ENCODE results near the gene LMO4. TPM values are rescaled to one million over a fixed set of nuclear protein-coding genes. Genes with fewer than 3 reads are reported as not detected.

The LMO4 gene
- total RNA-seq, 3 donors from 2014 or later: 19.0 to 51.2 (median 31.6) TPM

GRCh38 chr1:87392248-87393192 is 63.8 kb downstream of the LMO4 start:
- ATAC-seq: peak; percentile 51
- no peaks in the 10 kb centered on the region for H3K4me1 ChIP-seq (ENCODE audit: low read depth)
- H3K9me3 ChIP-seq: no peaks in the 10 kb centered on the region
- intact Hi-C loops (cut with DNase I, micrococcal nuclease): no loop called here
- TF ChIP-seq CTCF (IDR thresholded peaks at IDR 0.05): no peak
- no peak overlapping the region for H3K4me3 ChIP-seq
- DNase-seq: peak in 1 of 3 donors; percentile 12
- H3K36me3 ChIP-seq (ENCODE audit: low read depth): no peaks in the 10 kb centered on the region

GRCh38 chr1:87393445-87394085 is 64.9 kb downstream of the LMO4 start:
- TF ChIP-seq CTCF (IDR thresholded peaks at IDR 0.05): no peak
- intact Hi-C loops (cut with DNase I, micrococcal nuclease): no loop called here
- no peaks in the 10 kb centered on the region for H3K36me3 ChIP-seq (ENCODE audit: low read depth)
- H3K4me1 ChIP-seq (ENCODE audit: low read depth): no peaks in the 10 kb centered on the region
- no peak overlapping the region for H3K4me3 ChIP-seq
- DNase-seq: no peak
- no peak for ATAC-seq
- no peaks in the 10 kb centered on the region for H3K9me3 ChIP-seq

GRCh38 chr1:87394513-87394912 is 65.8 kb downstream of the LMO4 start:
- H3K36me3 ChIP-seq (ENCODE audit: low read depth): no peaks in the 10 kb centered on the region
- no peaks in the 10 kb centered on the region for H3K4me1 ChIP-seq (ENCODE audit: low read depth)

GRCh38 chr1:87394982-87395381 is 66.3 kb downstream of the LMO4 start:
- Histone ChIP-seq H3K4me3 (no peak overlapping the region), H3K36me3 (ENCODE audit: low read depth) (no peaks in the 10 kb centered on the region), H3K9me3 (no peaks in the 10 kb centered on the region), H3K4me1 (ENCODE audit: low read depth) (no peaks in the 10 kb centered on the region)
- intact Hi-C loops (cut with DNase I, micrococcal nuclease): no loop called here
- DNase-seq (no peak), ATAC-seq (no peak)
- no peak for TF ChIP-seq CTCF (IDR thresholded peaks at IDR 0.05)

More at GRCh38 chr1:87394513-87394912, 65.8 kb downstream of the LMO4 start:
- no peak for DNase-seq
- no peaks in the 10 kb centered on the region for H3K9me3 ChIP-seq
- no peak overlapping the region for H3K4me3 ChIP-seq
- no peak for TF ChIP-seq CTCF (IDR thresholded peaks at IDR 0.05)
- no peak for ATAC-seq
- intact Hi-C loops (cut with DNase I, micrococcal nuclease): no loop called here

Data from mucosa of descending colon (tissue), 3 donors.